CD8-positive, alpha-beta memory T cell (primary cell): Measurements from ENCODE around the gene PITPNC1. TPM values are rescaled to one million over a fixed set of nuclear protein-coding genes. Genes with fewer than 3 reads are reported as not detected.

Experiments
- CTCF ChIA-PET: fragments of 350-600 bp; sonication (Branson Sonifier 250); formaldehyde crosslinking; loops from one replicate; lab custom pipeline; 2021; ENCODE audit warnings: antibody characterized with exemption; lab: Charles Lee
- POLR2A ChIA-PET: fragments of 350-600 bp; sonication (Branson Sonifier 250); formaldehyde crosslinking; loops from one replicate; lab custom pipeline; 2021; ENCODE audit warnings: antibody characterized with exemption; lab: Charles Lee
- DNase-seq, 5 donors: peaks; one replicate each; pipeline versions ENCODE4 v3.0.0 to v3.0.0-alpha.2; 2020 to 2022; ENCODE audit warnings: mixed read lengths in 1 of 5
- H3K27ac ChIP-seq: one replicate; pipeline ENCODE4 v1.7.0; 2013; ENCODE audit warnings: low read depth, mild to moderate bottlenecking, low read length, moderate library complexity
- H3K27me3 ChIP-seq: 2 replicates; pipeline ENCODE4 v1.7.0; 2013; ENCODE audit warnings: low read length, mild to moderate bottlenecking; ENCODE audit not compliant: insufficient read depth, poor library complexity, severe bottlenecking
- H3K36me3 ChIP-seq: 2 replicates; pipeline ENCODE4 v1.7.0; 2013; ENCODE audit warnings: mild to moderate bottlenecking, low read length, moderate library complexity; ENCODE audit not compliant: insufficient read depth
- H3K4me1 ChIP-seq: 2 replicates; pipeline ENCODE4 v1.7.0; 2013; ENCODE audit warnings: mild to moderate bottlenecking, low read length, moderate library complexity; ENCODE audit not compliant: insufficient read depth
- H3K4me3 ChIP-seq: 2 replicates; pipeline ENCODE4 v1.7.0; 2013; ENCODE audit warnings: mild to moderate bottlenecking, low read length
- H3K9me3 ChIP-seq: 2 replicates; pipeline ENCODE4 v1.7.0; 2013; ENCODE audit warnings: mild to moderate bottlenecking, low read length
- H3K27ac Mint-ChIP-seq, 8 donors: one replicate each; pipeline ENCODE4 v1.8.0; 2020 to 2021; ENCODE audit warnings: mixed read lengths in 8 of 8, mild to moderate bottlenecking in 6 of 8, inconsistent platforms in 3 of 8, moderate library complexity in 3 of 8
- H3K27me3 Mint-ChIP-seq, 2 donors: one replicate each; pipeline ENCODE4 v1.8.0; 2020 to 2021; ENCODE audit warnings: mixed read lengths in 2 of 2, mild to moderate bottlenecking in 1 of 2, moderate library complexity in 1 of 2
- H3K36me3 Mint-ChIP-seq, 3 donors: one replicate each; pipeline ENCODE4 v1.8.0; 2020 to 2021; ENCODE audit warnings: mixed read lengths in 3 of 3, inconsistent platforms in 1 of 3, mild to moderate bottlenecking in 1 of 3
- H3K4me1 Mint-ChIP-seq, 3 donors: one replicate each; pipeline ENCODE4 v1.8.0; 2020 to 2021; ENCODE audit warnings: mixed read lengths in 3 of 3, inconsistent platforms in 1 of 3, mild to moderate bottlenecking in 1 of 3
- H3K4me3 Mint-ChIP-seq, 7 donors: one replicate each; pipeline ENCODE4 v1.8.0; 2020 to 2021; ENCODE audit warnings: mixed read lengths in 7 of 7, mild to moderate bottlenecking in 6 of 7, moderate library complexity in 4 of 7, inconsistent platforms in 2 of 7
- H3K9me3 Mint-ChIP-seq, 5 donors: one replicate each; pipeline ENCODE4 v1.8.0; 2020 to 2022; ENCODE audit warnings: mixed read lengths in 5 of 5, mild to moderate bottlenecking in 3 of 5, moderate library complexity in 2 of 5, inconsistent platforms in 1 of 5
- polyA plus RNA-seq: library from polyadenylated mRNA; unstranded; fragments of 300-500 nt; fragmentation: Illumina TruSeq; gene quantifications from one replicate; pipeline ENCODE4 v1.2.3, GENCODE V29; 2021
- total RNA-seq, 2 experiments: library from RNA; stranded (reverse); gene quantifications; one replicate each; pipeline ENCODE4 v1.2.3, GENCODE V29; 2021

PITPNC1 gene
- total and polyA plus RNA-seq, 3 experiments from 2014 or later: 43.1 to 163 (median 45.1) TPM

DNA sequence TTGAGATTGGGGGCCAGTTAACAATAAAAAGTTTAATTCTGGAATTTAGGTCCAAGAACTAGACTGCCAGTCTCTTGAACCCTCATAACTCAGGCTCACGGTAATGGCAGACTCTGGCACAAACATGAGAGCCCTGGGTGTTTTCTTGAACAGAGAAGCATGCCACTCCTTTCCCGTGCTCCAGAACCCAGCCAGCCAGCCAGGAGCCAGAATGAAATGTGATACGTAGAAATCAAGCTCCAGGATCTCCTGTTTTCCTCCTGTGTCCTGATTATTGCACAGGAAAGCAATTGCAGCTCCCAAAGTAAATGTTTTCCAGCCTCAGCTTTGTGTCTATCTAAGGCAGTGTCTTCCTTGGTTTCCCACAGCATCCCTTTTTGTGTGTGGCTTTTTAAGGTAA, 294.4 kb downstream of the PITPNC1 start:
- Mint-ChIP-seq H3K4me3 (no peak overlapping the region), H3K27ac (peak overlapping the region in 1 of 8 donors; percentile 6), H3K4me1 (no peaks in the 10 kb centered on the region), H3K27me3 (no peaks in the 10 kb centered on the region), H3K36me3 (peaks cover 7 to 71% (median 20%) of the 10 kb centered on the region in 3 donors), H3K9me3 (no peaks in the 10 kb centered on the region)
- DNase-seq: no peak
- Histone ChIP-seq H3K4me1 (no peaks in the 10 kb centered on the region), H3K27me3 (no peaks in the 10 kb centered on the region), H3K9me3 (no peaks in the 10 kb centered on the region), H3K27ac (no peak overlapping the region), H3K4me3 (no peak overlapping the region), H3K36me3 (peaks cover 9% of the 10 kb centered on the region)
- POLR2A ChIA-PET: no interaction called here
- CTCF ChIA-PET: interaction anchor here (1.2 kb wide), 1 partner anchor 15 kb away, joined by 3 read pairs; no protein-coding TSS in a partner anchor

DNA sequence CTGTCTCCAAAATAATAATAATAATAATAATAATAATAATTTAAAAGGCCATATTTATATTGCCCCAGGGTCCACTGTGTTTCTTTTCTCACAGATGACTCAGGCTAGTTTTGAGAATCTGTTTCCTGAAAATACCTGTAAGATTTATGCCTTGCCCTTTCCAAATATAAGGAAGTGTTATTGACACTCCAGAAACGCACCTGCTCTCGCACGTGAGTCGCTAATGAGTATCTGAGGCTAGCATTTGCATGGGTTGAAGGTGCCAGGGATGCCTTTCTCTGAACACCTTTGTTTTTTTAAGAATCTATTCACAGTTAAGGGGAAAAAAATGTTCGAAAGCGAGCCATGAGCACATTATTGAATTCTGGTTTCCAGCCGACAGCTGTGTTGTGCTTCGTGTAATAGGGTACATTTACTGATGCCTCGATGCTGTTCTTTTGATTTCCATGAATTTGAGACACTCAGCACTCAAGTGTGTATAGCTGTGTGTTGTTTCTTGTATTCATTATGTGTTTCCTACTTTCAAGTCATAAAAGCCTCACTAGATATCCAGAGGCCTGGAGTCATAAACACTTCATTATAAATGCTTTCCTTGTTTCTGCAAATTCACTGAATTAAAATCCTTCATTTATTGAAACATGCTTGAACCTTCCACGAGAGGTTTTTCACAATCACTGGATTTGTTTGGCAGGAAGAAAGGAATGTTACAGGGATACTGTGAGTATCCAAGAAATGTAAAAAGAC, 295.7 kb downstream of the PITPNC1 start:
- no peaks in the 10 kb centered on the region for H3K27me3 ChIP-seq
- ChIA-PET POLR2A (no interaction called here), CTCF (no interaction called here)
- no peak for DNase-seq
- H3K9me3 ChIP-seq: no peaks in the 10 kb centered on the region
- Mint-ChIP-seq H3K4me3 (no peak overlapping the region), H3K36me3 (peaks cover 12 to 75% (median 25%) of the 10 kb centered on the region in 3 donors), H3K9me3 (no peaks in the 10 kb centered on the region), H3K4me1 (no peaks in the 10 kb centered on the region), H3K27me3 (no peaks in the 10 kb centered on the region), H3K27ac (peak overlapping the region in 2 of 8 donors; percentile 17 to 23)
- H3K4me1 ChIP-seq: no peaks in the 10 kb centered on the region
- no peak overlapping the region for H3K27ac ChIP-seq
- peaks cover 9% of the 10 kb centered on the region for H3K36me3 ChIP-seq
- no peak overlapping the region for H3K4me3 ChIP-seq

DNA sequence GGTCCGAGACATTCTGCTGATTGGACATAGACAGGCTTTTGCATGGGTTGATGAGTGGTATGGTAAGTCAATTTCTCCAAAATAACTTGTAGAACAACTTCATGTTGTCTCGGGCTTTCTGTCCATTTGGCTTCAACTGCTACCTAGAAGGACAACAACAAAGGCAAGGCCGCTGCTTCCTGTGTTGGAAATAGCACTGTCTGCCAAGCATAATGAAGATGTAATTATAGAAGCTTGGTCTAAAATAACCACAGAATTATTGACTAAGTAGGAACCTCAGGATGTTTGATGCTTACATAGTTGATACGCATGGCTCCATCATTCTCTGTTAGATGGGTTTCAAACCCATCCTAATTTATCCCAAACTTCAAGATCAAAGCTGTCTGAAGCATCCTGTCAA, 298.4 kb downstream of the PITPNC1 start:
- Histone ChIP-seq H3K27ac (no peak overlapping the region), H3K4me1 (no peaks in the 10 kb centered on the region), H3K36me3 (peaks cover 21% of the 10 kb centered on the region), H3K9me3 (no peaks in the 10 kb centered on the region), H3K4me3 (no peak overlapping the region), H3K27me3 (no peaks in the 10 kb centered on the region)
- H3K36me3 Mint-ChIP-seq: peaks cover 6 to 84% (median 25%) of the 10 kb centered on the region in 3 donors
- H3K4me1 Mint-ChIP-seq: peaks cover 0 to 2% (median 0%) of the 10 kb centered on the region in 3 donors
- H3K4me3 Mint-ChIP-seq: no peak overlapping the region
- ChIA-PET POLR2A (no interaction called here), CTCF (no interaction called here)
- peak overlapping the region in 2 of 8 donors; percentile 7 to 19 for H3K27ac Mint-ChIP-seq
- H3K9me3 Mint-ChIP-seq: no peaks in the 10 kb centered on the region
- DNase-seq: no peak
- no peaks in the 10 kb centered on the region for H3K27me3 Mint-ChIP-seq

DNA sequence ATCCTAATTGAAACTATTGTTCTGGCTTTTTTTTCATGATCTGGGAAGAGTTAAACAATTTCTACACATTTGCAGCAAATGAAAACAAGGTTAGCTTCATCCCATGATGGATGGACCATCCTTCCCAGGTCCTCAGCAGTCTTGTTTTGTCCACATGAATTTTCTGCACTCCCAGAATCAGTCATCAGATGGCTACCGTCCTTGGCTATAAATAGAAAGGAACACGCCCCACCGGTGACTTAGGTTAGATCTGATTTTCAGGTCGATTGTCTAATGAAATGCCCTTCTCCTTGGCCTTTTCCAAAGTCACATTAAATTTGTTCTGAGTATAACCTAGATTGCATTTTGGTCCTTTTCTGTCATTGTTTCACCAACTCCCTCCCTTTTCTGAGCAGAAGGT, 299.2 kb downstream of the PITPNC1 start:
- ChIA-PET POLR2A (no interaction called here), CTCF (no interaction called here)

DNA sequence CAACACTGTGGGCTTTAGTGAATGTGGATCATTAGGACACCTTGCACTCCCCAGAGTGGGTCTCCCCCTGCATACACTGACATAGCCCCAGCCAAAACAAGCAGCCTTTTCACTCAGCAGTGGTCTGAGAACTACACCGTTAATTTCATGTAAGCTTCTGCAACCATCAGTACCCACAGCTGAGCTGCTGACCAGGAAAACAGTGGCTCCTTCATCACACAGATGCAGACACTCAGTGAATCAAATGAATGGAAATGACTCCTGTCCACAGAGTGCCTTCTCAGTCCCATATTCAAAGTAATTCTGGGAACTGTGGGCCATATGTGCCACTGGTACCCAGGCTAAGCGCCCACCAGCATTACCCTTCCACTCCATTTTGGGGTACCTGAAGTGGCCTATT, 301.3 kb downstream of the PITPNC1 start:
- DNase-seq: no peak
- H3K27me3 Mint-ChIP-seq: no peaks in the 10 kb centered on the region
- Histone ChIP-seq H3K4me1 (no peaks in the 10 kb centered on the region), H3K4me3 (no peak overlapping the region), H3K36me3 (peaks cover 17% of the 10 kb centered on the region), H3K9me3 (no peaks in the 10 kb centered on the region), H3K27me3 (no peaks in the 10 kb centered on the region), H3K27ac (no peak overlapping the region)
- CTCF ChIA-PET: no interaction called here
- H3K27ac Mint-ChIP-seq: peak overlapping the region in 3 of 8 donors; percentile 10 to 66 (median 58)
- H3K4me3 Mint-ChIP-seq: no peak overlapping the region
- H3K9me3 Mint-ChIP-seq: no peaks in the 10 kb centered on the region
- H3K4me1 Mint-ChIP-seq: peaks cover 0 to 2% (median 0%) of the 10 kb centered on the region in 3 donors
- peaks cover 6 to 75% (median 18%) of the 10 kb centered on the region in 3 donors for H3K36me3 Mint-ChIP-seq
- POLR2A ChIA-PET: no interaction called here

More for the DNA sequence above, 299.2 kb downstream of the PITPNC1 start:
- DNase-seq: no peak
- Mint-ChIP-seq H3K27me3 (no peaks in the 10 kb centered on the region), H3K36me3 (peaks cover 6 to 82% (median 25%) of the 10 kb centered on the region in 3 donors), H3K27ac (peak overlapping the region in 2 of 8 donors; percentile 20 to 80), H3K4me1 (peaks cover 0 to 2% (median 0%) of the 10 kb centered on the region in 3 donors), H3K4me3 (no peak overlapping the region), H3K9me3 (no peaks in the 10 kb centered on the region)
- H3K9me3 ChIP-seq: no peaks in the 10 kb centered on the region
- peaks cover 17% of the 10 kb centered on the region for H3K36me3 ChIP-seq
- no peaks in the 10 kb centered on the region for H3K27me3 ChIP-seq
- H3K4me3 ChIP-seq: no peak overlapping the region
- H3K4me1 ChIP-seq: no peaks in the 10 kb centered on the region
- H3K27ac ChIP-seq: no peak overlapping the region

DNA sequence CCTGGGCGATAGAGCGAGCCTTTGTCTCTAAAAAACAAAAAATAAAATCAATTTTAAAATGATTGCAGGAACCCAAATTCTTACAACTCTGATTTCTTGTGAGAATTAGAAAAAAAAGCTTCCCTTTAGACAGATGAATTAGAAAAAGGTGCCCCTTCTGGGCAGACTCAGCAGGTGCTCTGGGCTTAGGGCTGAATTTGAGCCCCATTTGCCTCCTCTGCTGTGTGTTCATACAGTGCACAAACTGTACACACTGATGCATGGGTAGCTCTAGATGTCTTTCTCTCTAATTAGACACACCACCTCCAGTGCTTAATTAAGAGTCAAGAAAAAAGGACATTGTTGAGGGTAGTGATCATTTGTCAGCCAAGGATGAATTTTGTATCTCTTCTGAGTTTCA, 302.1 kb downstream of the PITPNC1 start:
- Mint-ChIP-seq H3K9me3 (no peaks in the 10 kb centered on the region), H3K27ac (peak overlapping the region in 3 of 8 donors; percentile 58 to 74 (median 60))

DNA sequence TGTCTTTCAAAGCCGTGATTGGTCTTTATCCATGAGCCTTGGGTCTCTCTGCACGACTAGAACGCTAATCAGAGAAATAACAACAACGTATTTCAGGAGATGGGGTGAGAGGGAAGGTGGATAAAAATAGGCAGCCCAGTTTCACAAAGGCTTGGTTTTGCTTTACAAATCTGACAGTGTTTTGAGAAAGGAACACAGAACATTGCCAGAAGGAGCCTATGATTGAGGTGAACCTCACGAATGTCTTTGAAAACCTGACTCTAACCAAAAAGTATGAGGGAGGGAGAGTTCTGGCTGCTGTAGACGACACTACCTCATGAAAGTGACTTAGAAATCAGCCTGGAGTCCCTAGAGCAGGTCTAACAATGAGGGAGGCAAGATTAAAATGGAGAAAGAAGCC, 302.6 kb downstream of the PITPNC1 start:
- DNase-seq: no peak
- H3K4me3 ChIP-seq: no peak overlapping the region
- no peak overlapping the region for H3K27ac ChIP-seq
- H3K36me3 ChIP-seq: peaks cover 17% of the 10 kb centered on the region
- H3K9me3 Mint-ChIP-seq: no peaks in the 10 kb centered on the region
- POLR2A ChIA-PET: no interaction called here
- H3K36me3 Mint-ChIP-seq: peaks cover 6 to 70% (median 18%) of the 10 kb centered on the region in 3 donors
- no peak overlapping the region for H3K4me3 Mint-ChIP-seq
- peak overlapping the region in 3 of 8 donors; percentile 26 to 74 (median 66) for H3K27ac Mint-ChIP-seq
- H3K27me3 ChIP-seq: no peaks in the 10 kb centered on the region
- H3K4me1 ChIP-seq: no peaks in the 10 kb centered on the region
- CTCF ChIA-PET: no interaction called here
- no peaks in the 10 kb centered on the region for H3K9me3 ChIP-seq
- H3K4me1 Mint-ChIP-seq: peaks cover 0 to 2% (median 0%) of the 10 kb centered on the region in 3 donors
- H3K27me3 Mint-ChIP-seq: no peaks in the 10 kb centered on the region

More for the DNA sequence above, 302.1 kb downstream of the PITPNC1 start:
- Histone ChIP-seq H3K27me3 (no peaks in the 10 kb centered on the region), H3K4me1 (no peaks in the 10 kb centered on the region), H3K4me3 (no peak overlapping the region), H3K27ac (no peak overlapping the region), H3K36me3 (peaks cover 17% of the 10 kb centered on the region), H3K9me3 (no peaks in the 10 kb centered on the region)
- Mint-ChIP-seq H3K4me1 (peaks cover 0 to 2% (median 0%) of the 10 kb centered on the region in 3 donors), H3K36me3 (peaks cover 6 to 71% (median 18%) of the 10 kb centered on the region in 3 donors), H3K4me3 (no peak overlapping the region), H3K27me3 (no peaks in the 10 kb centered on the region)
- no peak for DNase-seq
- POLR2A ChIA-PET: no interaction called here
- CTCF ChIA-PET: no interaction called here

DNA sequence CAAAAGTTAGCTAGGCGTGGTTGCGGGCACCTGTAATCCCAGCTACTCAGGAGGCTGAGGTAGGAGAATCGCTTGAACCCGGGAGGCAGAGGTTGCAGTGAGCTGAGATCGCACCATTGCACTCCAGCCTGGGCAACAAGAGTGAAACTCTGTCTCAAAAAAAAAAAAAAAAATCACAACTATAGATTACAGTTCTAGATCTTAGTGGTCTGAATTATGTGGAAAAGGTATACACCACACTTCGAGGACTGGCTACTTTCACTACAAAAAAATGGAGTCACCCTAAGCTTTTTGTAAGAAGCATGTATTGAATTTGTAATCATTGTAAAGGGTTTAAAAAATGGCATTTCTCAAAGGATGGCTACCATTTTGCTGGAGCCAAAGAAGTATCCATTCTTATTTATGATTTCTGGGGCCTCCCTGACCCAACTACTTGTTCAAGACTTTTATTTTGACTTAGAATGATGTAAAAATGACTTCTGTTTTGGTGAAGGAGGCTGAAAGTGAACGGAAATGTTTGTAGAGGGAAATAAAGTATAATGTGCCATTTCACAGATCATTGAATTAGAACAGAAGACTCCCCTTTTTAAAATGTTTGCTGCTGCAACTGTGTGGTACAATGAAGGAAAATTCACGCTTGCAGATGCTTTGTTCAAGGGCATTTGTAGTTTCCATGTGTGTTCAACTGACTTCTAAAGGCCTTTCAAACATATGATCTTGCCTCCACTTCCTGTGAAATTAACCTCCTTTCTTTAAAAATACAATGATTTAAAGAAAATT, 303.6 kb downstream of the PITPNC1 start:
- Histone ChIP-seq H3K4me3 (no peak overlapping the region), H3K4me1 (no peaks in the 10 kb centered on the region), H3K9me3 (no peaks in the 10 kb centered on the region), H3K27ac (no peak overlapping the region), H3K27me3 (no peaks in the 10 kb centered on the region), H3K36me3 (peaks cover 12% of the 10 kb centered on the region)
- POLR2A ChIA-PET: no interaction called here
- peak overlapping the region in 5 of 8 donors; percentile 4 to 68 (median 42) for H3K27ac Mint-ChIP-seq
- CTCF ChIA-PET: interaction anchor here (0.6 kb wide), 1 partner anchor 177 kb away, joined by 3 read pairs; no protein-coding TSS in a partner anchor
- H3K4me1 Mint-ChIP-seq: peaks cover 0 to 2% (median 0%) of the 10 kb centered on the region in 3 donors
- no peaks in the 10 kb centered on the region for H3K9me3 Mint-ChIP-seq
- no peaks in the 10 kb centered on the region for H3K27me3 Mint-ChIP-seq
- no peak for DNase-seq
- peaks cover 6 to 69% (median 15%) of the 10 kb centered on the region in 3 donors for H3K36me3 Mint-ChIP-seq
- no peak overlapping the region for H3K4me3 Mint-ChIP-seq
